Measurements from ENCODE around the gene UBE2E1.
A peak's percentile ranks its signal among the peaks of the same experiment; 100 is the strongest.
"Not testable (repeated sequence)": the region's sequence is repeated elsewhere in the genome, so short reads cannot be mapped to it uniquely, and the experiment has no call there.

Gene UBE2E1

GRCh38 chr3:23884481-23884880 is 78.7 kb downstream of the UBE2E1 start:
- no peak for DNase-seq

- DNase-seq = no peak
Observed at GRCh38 chr3:23885210-23885609, 79.5 kb downstream of the UBE2E1 start.

- no peak for DNase-seq
Observed at GRCh38 chr3:23886311-23886710, 80.6 kb downstream of the UBE2E1 start.

GRCh38 chr3:23888617-23889228 is 83.0 kb downstream of the UBE2E1 start:
- no peak for DNase-seq

GRCh38 chr3:23889386-23889785 is 83.6 kb downstream of the UBE2E1 start:
- DNase-seq = no peak

GRCh38 chr3:23889950-23890349 is 84.2 kb downstream of the UBE2E1 start:
- no peak for DNase-seq

GRCh38 chr3:23894254-23895061 is 88.7 kb downstream of the UBE2E1 start:
- no peak for DNase-seq

- DNase-seq = no peak
Observed at GRCh38 chr3:23895181-23895580, 89.4 kb downstream of the UBE2E1 start.

- DNase-seq = no peak
Observed at GRCh38 chr3:23900744-23901143, 95.0 kb downstream of the UBE2E1 start.

- no peak for DNase-seq
Observed at GRCh38 chr3:23904545-23904944, 98.8 kb downstream of the UBE2E1 start.

- no peak for DNase-seq
Observed at GRCh38 chr3:23909341-23909740, 103.6 kb downstream of the UBE2E1 start.

- DNase-seq = no peak
Observed at GRCh38 chr3:23911397-23911796, 105.6 kb downstream of the UBE2E1 start.

- DNase-seq = not testable (repeated sequence)
Observed at GRCh38 chr3:23912335-23912734, 106.6 kb downstream of the UBE2E1 start.

GRCh38 chr3:23913182-23913581 is 107.4 kb downstream of the UBE2E1 start:
- DNase-seq = no peak

- no peak for DNase-seq
Observed at GRCh38 chr3:23913873-23914743, 108.4 kb downstream of the UBE2E1 start.

GRCh38 chr3:23915537-23916108 is 109.9 kb downstream of the UBE2E1 start:
- no peak for DNase-seq

GRCh38 chr3:23916152-23916885 is 110.6 kb downstream of the UBE2E1 start:
- no peak for DNase-seq

GRCh38 chr3:23916886-23917678 is 111.3 kb downstream of the UBE2E1 start, which contains the start of the genes NKIRAS1 and RPL15:
NKIRAS1 (minus strand) TSS chr3:23916990; CDS start chr3:23910904, 6,086 bp downstream.
RPL15 (plus strand) TSS chr3:23917132; CDS start chr3:23917860, 728 bp downstream.
- DNase-seq = peak; percentile 95 to 97

- DNase-seq = not testable (repeated sequence)
Observed at GRCh38 chr3:23917679-23918303, 112.0 kb downstream of the UBE2E1 start.

- not testable (repeated sequence) for DNase-seq
Observed at GRCh38 chr3:23918331-23918730, 112.6 kb downstream of the UBE2E1 start.

GRCh38 chr3:23919628-23920027 is 113.9 kb downstream of the UBE2E1 start:
- DNase-seq = no peak

All from stimulated activated CD4-positive, alpha-beta T cell treated with anti-CD3 and anti-CD28 coated beads, Interleukin-2, amount 100 ng/mL, for 24 hours (primary cell).